T-cell (primary cell): ENCODE results near the gene EHD4. TPM values are rescaled to one million over a fixed set of nuclear protein-coding genes. Genes with fewer than 3 reads are reported as not detected.

ENCODE experiments used
- ATAC-seq, 4 experiments: fragments of 200-7000 bp in 3 of 4; fragments of 150-1000 bp in 1 of 4; cut with Tn5 transposase; replicated peaks in 1 of 4; 1 replicate in 3 of 4; 2 replicates in 1 of 4; pipeline ENCODE4 v1.10.0; 2021; ENCODE audit warnings: moderate library complexity in 3 of 4, mild to moderate bottlenecking in 2 of 4, moderate number of reproducible peaks in 1 of 4
- CTCF ChIA-PET, 2 donors: fragments of 300-600 bp; sonication (Branson Sonifier 250); formaldehyde crosslinking; loops; one replicate each; lab custom pipeline; 2022; ENCODE audit warnings: antibody characterized with exemption in 2 of 2; lab: Charles Lee
- POLR2A ChIA-PET, 2 donors: fragments of 300-600 bp; sonication (Branson Sonifier 250); formaldehyde crosslinking; loops; one replicate each; lab custom pipeline; 2022; ENCODE audit warnings: antibody characterized with exemption in 2 of 2; lab: Charles Lee
- DNase-seq, 35 experiments: peaks; one replicate each; pipeline versions ENCODE4 v3.0.0 to v3.0.0-alpha.2; 2013 to 2023
- H3K27ac ChIP-seq: one replicate; pipeline ENCODE4 v1.5.1; 2013; ENCODE audit warnings: low read length
- H3K27me3 ChIP-seq, 2 experiments: replicated peaks in 1 of 2; 1 replicate in 1 of 2; 2 replicates in 1 of 2; pipeline versions ENCODE4 v1.6.1 to v1.7.0; 2013; ENCODE audit warnings: low read length in 1 of 2, mixed read lengths in 1 of 2; ENCODE audit not compliant: control insufficient read depth in 2 of 2, insufficient read depth in 2 of 2; ENCODE audit errors: extremely low read depth in 1 of 2
- H3K36me3 ChIP-seq, 2 donors: 1 replicate in 1 of 2; 2 replicates in 1 of 2; pipeline versions ENCODE4 v1.6.1 to v1.7.0; 2013; ENCODE audit warnings: low read length in 1 of 2; ENCODE audit not compliant: control insufficient read depth in 2 of 2, insufficient read depth in 1 of 2; ENCODE audit errors: extremely low read depth in 1 of 2
- H3K4me1 ChIP-seq, 2 experiments: 1 replicate in 1 of 2; 2 replicates in 1 of 2; pipeline versions ENCODE4 v1.6.1 to v1.7.0; 2013; ENCODE audit warnings: low read length in 2 of 2, mixed read lengths in 1 of 2; ENCODE audit not compliant: insufficient read depth in 2 of 2, control insufficient read depth in 1 of 2; ENCODE audit errors: extremely low read depth in 1 of 2
- H3K4me3 ChIP-seq, 2 donors: 1 replicate in 1 of 2; 2 replicates in 1 of 2; pipeline versions ENCODE4 v1.5.1 to v1.7.0; 2013; ENCODE audit warnings: mild to moderate bottlenecking in 2 of 2, low read length in 1 of 2, moderate library complexity in 1 of 2; ENCODE audit not compliant: control insufficient read depth in 1 of 2; ENCODE audit errors: extremely low read depth in 1 of 2
- H3K9me3 ChIP-seq: 2 replicates; pipeline ENCODE4 v1.7.0; 2013
- H3K27ac Mint-ChIP-seq, 2 donors: one replicate each; pipeline ENCODE4 v1.8.0; 2020 to 2021; ENCODE audit warnings: mild to moderate bottlenecking in 2 of 2, mixed read lengths in 2 of 2
- H3K27me3 Mint-ChIP-seq, 2 donors: one replicate each; pipeline ENCODE4 v1.8.0; 2021 to 2022; ENCODE audit warnings: mixed read lengths in 2 of 2
- H3K36me3 Mint-ChIP-seq: one replicate; pipeline ENCODE4 v1.8.0; 2021; ENCODE audit warnings: mixed read lengths
- H3K4me1 Mint-ChIP-seq, 3 donors: one replicate each; pipeline ENCODE4 v1.8.0; 2020 to 2022; ENCODE audit warnings: mixed read lengths in 3 of 3, mild to moderate bottlenecking in 1 of 3
- H3K4me3 Mint-ChIP-seq, 3 donors: one replicate each; pipeline ENCODE4 v1.8.0; 2020 to 2022; ENCODE audit warnings: mild to moderate bottlenecking in 3 of 3, mixed read lengths in 3 of 3, moderate library complexity in 3 of 3
- H3K9me3 Mint-ChIP-seq, 3 donors: one replicate each; pipeline ENCODE4 v1.8.0; 2020 to 2022; ENCODE audit warnings: mixed read lengths in 3 of 3
- WGBS: methylation state at CpG from one replicate; pipeline ENCODE4 v1.1.5; 2013; ENCODE audit warnings: missing lambda C conversion rate; ENCODE audit not compliant: insufficient coverage; 5-methylcytosine and 5-hydroxymethylcytosine counted together
- total RNA-seq, 35 experiments: library from RNA in 6 of 35; stranded (reverse) in 6 of 35; fragments of 120-200 nt in 1 of 35; gene quantifications; one replicate each; pipeline versions ENCODE4 v1.2.1 to v1.2.4 and lab custom pipeline; 2013 to 2026

EHD4 gene
- 10 to 100 TPM; 11.7 to 46.8 (median 16.8) TPM for total RNA-seq
- 11.7 TPM for total RNA-seq (2013)
- 34.9 to 162 (median 116) reads per million in 29 experiments for total RNA-seq (lab: John Stamatoyannopoulos, UW)

DNA sequence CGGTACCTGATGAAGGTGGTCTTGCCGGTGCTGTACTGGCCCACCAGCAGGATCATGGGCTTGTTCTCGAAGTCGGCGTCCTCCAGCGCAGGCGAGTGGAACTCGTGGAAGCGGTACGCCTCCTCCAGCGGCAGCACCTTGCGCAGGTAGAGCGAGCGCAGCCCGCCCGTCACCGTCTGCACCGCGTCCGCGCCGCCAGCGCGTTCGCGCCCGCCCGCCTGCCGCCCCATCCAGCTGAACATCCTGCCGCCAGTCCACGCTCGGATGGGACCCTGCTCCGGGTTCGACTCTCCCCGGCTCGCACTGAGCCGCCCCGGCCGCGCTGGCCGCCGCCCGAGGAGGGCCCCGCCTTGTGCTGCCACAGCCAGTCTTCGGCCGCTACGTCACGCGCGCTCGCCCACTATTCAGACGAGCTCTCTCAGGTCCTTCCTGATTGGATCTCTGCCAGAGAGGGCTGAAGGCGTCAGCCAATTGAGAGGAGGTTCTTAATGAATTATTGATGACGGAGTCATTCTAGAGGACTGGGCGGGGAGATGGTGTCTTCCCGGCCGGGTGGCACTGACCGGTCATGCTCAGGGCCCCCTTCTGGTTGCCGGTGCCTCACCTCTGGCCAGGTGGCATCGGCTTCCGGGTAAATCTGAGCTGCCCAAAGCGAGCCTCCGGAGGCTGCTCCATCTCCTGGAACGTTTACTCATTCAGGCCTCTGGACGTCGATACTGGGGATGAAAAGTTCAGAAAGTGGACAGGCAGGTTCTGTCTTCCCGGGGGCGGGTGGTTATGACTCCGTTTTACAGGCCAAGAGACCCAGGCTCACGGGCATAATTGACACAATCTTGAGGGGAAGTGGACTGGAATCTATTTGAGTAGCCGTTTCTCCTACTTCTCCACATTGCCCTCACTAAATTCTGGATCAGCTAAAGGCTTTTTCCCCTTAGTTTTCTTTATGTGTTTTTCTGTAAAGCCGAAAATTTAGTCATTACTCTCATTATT, at the start of gene EHD4:
Gene EHD4, minus strand, starts transcription at position 305 of the 990 bp plus-strand sequence. Its CDS starts 63 bp downstream, at position 242.
- H3K9me3 Mint-ChIP-seq: no peaks in the 10 kb centered on the region
- no peaks in the 10 kb centered on the region for H3K36me3 ChIP-seq
- POLR2A ChIA-PET: interaction anchor here (0.6 to 3.7 kb wide), 8 partner anchors 11 to 1150 kb away, joined by 3 to 47 read pairs (median 3); partner anchors contain the start of gene MAPKBP1 (in 1 of the 2)
- peak within 1 kb of the TSS; percentile 88 to 89 for H3K27ac Mint-ChIP-seq
- peaks cover 5% of the 10 kb centered on the region for H3K36me3 Mint-ChIP-seq
- H3K27me3 ChIP-seq: peaks cover 0 to 5% of the 10 kb centered on the region in 2 experiments
- peak within 1 kb of the TSS; percentile 87 to 92 (median 92) for H3K4me3 Mint-ChIP-seq
- H3K27ac ChIP-seq: peak within 1 kb of the TSS; percentile 66
- ATAC-seq (peak; percentile 85 to 92 (median 90)), DNase-seq (peak; percentile 83 to 98 (median 93))
- peaks cover 25 to 28% of the 10 kb centered on the region in 2 experiments for H3K4me1 ChIP-seq
- peaks cover 42 to 48% (median 44%) of the 10 kb centered on the region in 3 donors for H3K4me1 Mint-ChIP-seq
- H3K9me3 ChIP-seq: no peaks in the 10 kb centered on the region
- peak within 1 kb of the TSS; percentile 77 for H3K4me3 ChIP-seq
- CTCF ChIA-PET: interaction anchor here (0.5 to 5.1 kb wide), 7 partner anchors 9 to 199 kb away, joined by 3 to 48 read pairs (median 5); partner anchors contain the start of gene MAPKBP1 (in 1 of the 2)
- WGBS: under 1% methylated on average over 61 of the region's 72 CpGs
- H3K27me3 Mint-ChIP-seq: peaks cover 8 to 12% of the 10 kb centered on the region in 2 donors

DNA sequence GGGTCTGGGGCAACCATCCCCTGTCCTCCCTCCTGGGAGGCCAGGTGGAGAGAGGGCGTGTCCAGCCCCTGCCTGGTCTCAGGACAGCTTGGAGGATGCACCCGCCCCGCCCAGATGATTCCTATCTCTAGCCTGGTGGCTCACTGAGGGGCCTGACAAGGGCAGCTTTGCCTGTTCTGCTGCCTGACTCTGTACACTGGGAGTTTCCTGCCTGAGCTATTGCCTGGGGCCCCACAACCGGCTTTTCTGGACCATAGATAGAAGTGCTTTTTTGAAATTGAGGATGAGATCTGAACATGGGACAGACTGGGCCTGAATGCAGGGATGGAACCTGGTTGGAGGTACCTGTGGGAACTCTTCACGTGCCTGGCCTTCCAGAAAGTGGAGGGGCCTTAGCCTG, 49.2 kb upstream of the EHD4 start:
- ChIA-PET CTCF (no interaction called here), POLR2A (no interaction called here)
- Mint-ChIP-seq H3K4me3 (no peak overlapping the region), H3K36me3 (no peaks in the 10 kb centered on the region), H3K27me3 (peaks cover 0 to 5% of the 10 kb centered on the region in 2 donors), H3K4me1 (no peaks in the 10 kb centered on the region), H3K27ac (no peak overlapping the region), H3K9me3 (no peaks in the 10 kb centered on the region)
- ATAC-seq (no peak), DNase-seq (no peak)
- no peaks in the 10 kb centered on the region for H3K36me3 ChIP-seq
- H3K27ac ChIP-seq: no peak overlapping the region
- H3K27me3 ChIP-seq: peaks cover 0 to 11% of the 10 kb centered on the region in 2 experiments
- H3K9me3 ChIP-seq: no peaks in the 10 kb centered on the region
- no peak overlapping the region for H3K4me3 ChIP-seq
- no peaks in the 10 kb centered on the region for H3K4me1 ChIP-seq
- WGBS: 78% methylated on average over 5 of the region's 5 CpGs

DNA sequence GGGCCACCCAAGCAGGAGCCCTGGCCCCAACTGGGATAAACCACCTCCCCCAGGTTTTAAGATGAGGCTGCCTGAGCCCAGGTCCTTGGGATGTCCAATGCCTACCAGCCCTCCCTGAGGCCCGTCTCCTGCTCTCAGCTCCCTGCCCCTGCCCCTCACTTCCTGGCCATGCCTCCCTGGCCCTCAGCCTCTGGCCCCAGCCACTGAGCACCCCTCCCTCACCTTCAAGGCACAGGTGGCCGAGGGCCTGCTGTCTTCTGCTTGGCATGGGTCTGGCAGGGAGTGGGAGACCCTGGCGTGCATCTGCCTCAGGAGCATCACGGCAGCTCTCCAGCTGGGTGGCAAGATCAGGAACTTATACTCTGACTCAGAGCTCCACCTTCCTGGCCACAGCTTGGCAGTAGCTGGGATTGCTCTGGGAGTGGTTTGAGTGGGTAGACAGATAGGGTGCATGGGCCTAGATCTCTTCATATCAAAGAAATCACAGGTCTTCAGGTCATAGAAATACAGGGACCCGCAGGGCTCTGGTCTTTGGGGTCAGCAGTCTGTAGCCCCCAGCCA, 48.4 kb upstream of the EHD4 start, which contains the start of gene PLA2G4E:
Gene PLA2G4E, minus strand, starts transcription at position 330 of the 561 bp plus-strand sequence. Its CDS starts 12 bp downstream, at position 318.
- CTCF ChIA-PET: no interaction called here
- H3K27ac ChIP-seq: no peak within 1 kb of the TSS
- Mint-ChIP-seq H3K27ac (no peak within 1 kb of the TSS), H3K4me1 (no peaks in the 10 kb centered on the region), H3K36me3 (no peaks in the 10 kb centered on the region), H3K4me3 (no peak within 1 kb of the TSS), H3K9me3 (no peaks in the 10 kb centered on the region), H3K27me3 (peaks cover 0 to 2% of the 10 kb centered on the region in 2 donors)
- ATAC-seq (no peak), DNase-seq (no peak)
- 83% methylated on average over 2 of the region's 5 CpGs for WGBS
- no peaks in the 10 kb centered on the region for H3K36me3 ChIP-seq
- POLR2A ChIA-PET: no interaction called here
- H3K4me1 ChIP-seq: no peaks in the 10 kb centered on the region
- no peaks in the 10 kb centered on the region for H3K9me3 ChIP-seq
- peaks cover 0 to 14% of the 10 kb centered on the region in 2 experiments for H3K27me3 ChIP-seq
- H3K4me3 ChIP-seq: no peak within 1 kb of the TSS

GRCh38 chr15:42018306-42019224, 46.2 kb upstream of the EHD4 start:
- Mint-ChIP-seq H3K9me3 (no peaks in the 10 kb centered on the region), H3K27me3 (peaks cover 0 to 2% of the 10 kb centered on the region in 2 donors), H3K27ac (no peak overlapping the region), H3K36me3 (no peaks in the 10 kb centered on the region), H3K4me1 (no peaks in the 10 kb centered on the region), H3K4me3 (no peak overlapping the region)
- ChIA-PET POLR2A (interaction anchor here in 1 of 2 donors (0.6 kb wide), 1 partner anchor 184 kb away, joined by 3 read pairs; no protein-coding TSS in a partner anchor), CTCF (interaction anchor here in 1 of 2 donors (0.5 kb wide), 1 partner anchor 383 kb away, joined by 3 read pairs; no protein-coding TSS in a partner anchor)
- no peaks in the 10 kb centered on the region for H3K36me3 ChIP-seq
- H3K9me3 ChIP-seq: no peaks in the 10 kb centered on the region
- 78% methylated on average over 5 of the region's 6 CpGs for WGBS
- no peak overlapping the region for H3K4me3 ChIP-seq
- no peak for ATAC-seq
- H3K27me3 ChIP-seq: peaks cover 0 to 21% of the 10 kb centered on the region in 2 experiments
- no peaks in the 10 kb centered on the region for H3K4me1 ChIP-seq
- no peak for DNase-seq
- no peak overlapping the region for H3K27ac ChIP-seq

DNA sequence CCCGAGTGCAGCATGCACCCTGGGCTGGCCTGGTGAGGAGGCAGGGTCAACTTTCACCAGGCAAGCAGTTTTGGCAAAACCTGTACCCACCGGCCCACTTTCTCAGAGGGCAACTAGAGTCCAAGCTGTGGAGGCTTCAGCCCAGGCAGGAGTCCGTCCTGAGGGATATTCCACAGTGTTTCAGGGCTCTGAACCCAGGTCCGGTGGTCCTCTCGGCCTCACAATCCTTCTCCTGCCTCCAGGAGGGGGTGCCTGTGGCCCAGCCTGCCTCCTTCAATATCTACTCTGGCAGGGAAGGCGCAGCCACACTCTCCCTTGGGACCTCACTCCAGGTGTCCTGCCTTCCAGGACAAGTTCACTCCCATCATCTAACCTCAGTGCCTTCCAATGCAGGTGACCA, 44.6 kb upstream of the EHD4 start:
- no peaks in the 10 kb centered on the region for H3K36me3 ChIP-seq
- Mint-ChIP-seq H3K9me3 (no peaks in the 10 kb centered on the region), H3K27ac (no peak overlapping the region), H3K27me3 (peaks cover 0 to 2% of the 10 kb centered on the region in 2 donors), H3K36me3 (no peaks in the 10 kb centered on the region), H3K4me1 (no peaks in the 10 kb centered on the region), H3K4me3 (no peak overlapping the region)
- no peak overlapping the region for H3K4me3 ChIP-seq
- H3K4me1 ChIP-seq: no peaks in the 10 kb centered on the region
- ChIA-PET POLR2A (no interaction called here), CTCF (no interaction called here)
- H3K9me3 ChIP-seq: no peaks in the 10 kb centered on the region
- DNase-seq (no peak), ATAC-seq (no peak)
- no peak overlapping the region for H3K27ac ChIP-seq
- WGBS: 64% methylated on average over 5 of the region's 6 CpGs
- H3K27me3 ChIP-seq: peaks cover 0 to 21% of the 10 kb centered on the region in 2 experiments
